IMR-90 (cell line): ENCODE data around the gene MSI2. TPM values are rescaled to one million over a fixed set of nuclear protein-coding genes. Genes with fewer than 3 reads are reported as not detected.

ENCODE experiments used
- ATAC-seq: fragments of 200-7000 bp; cut with Tn5 transposase; 2 replicates; pipeline ENCODE4 v1.9.1; 2020; ENCODE audit warnings: low read depth, mild to moderate bottlenecking, moderate library complexity
- BruUV-seq: library from RNA; stranded (reverse); fragments of 400-500 nt; replicated peaks from 2 replicates; lab custom pipeline; 2021; lab: Mats Ljungman, UMichigan
- CTCF ChIA-PET: fragments of 300-600 bp; formaldehyde crosslinking; extraction: SDS; loops from one replicate; lab custom pipeline; 2021; ENCODE audit warnings: antibody characterized with exemption; lab: Yijun Ruan, JAX
- POLR2A ChIA-PET: fragments of 300-600 bp; sonication (Branson Sonifier 250); formaldehyde crosslinking; loops from one replicate; lab custom pipeline; 2022; ENCODE audit warnings: antibody characterized with exemption; ENCODE audit not compliant: unreplicated experiment; lab: Charles Lee
- DNase-seq: peaks from one replicate; pipeline ENCODE4 v3.0.0; 2013
- H2AFZ ChIP-seq: replicated peaks from 2 replicates; pipeline ENCODE3; 2013; ENCODE audit warnings: low read length, mild to moderate bottlenecking; ENCODE audit not compliant: poor library complexity
- H2AK5ac ChIP-seq: 2 replicates; pipeline ENCODE4 v1.6.1; 2013; ENCODE audit warnings: low read depth, low read length, inconsistent platforms
- H2AK9ac ChIP-seq: replicated peaks from 2 replicates; pipeline ENCODE3; 2013; ENCODE audit warnings: mild to moderate bottlenecking, low read depth, low read length, moderate library complexity; ENCODE audit not compliant: poor library complexity
- H2BK120ac ChIP-seq: 2 replicates; pipeline ENCODE4 v1.6.1; 2013; ENCODE audit warnings: low read depth, low read length, inconsistent platforms
- H2BK15ac ChIP-seq: 3 replicates; pipeline ENCODE4 v1.6.1; 2013; ENCODE audit warnings: low read depth, low read length, inconsistent platforms
- H2BK20ac ChIP-seq: 2 replicates; pipeline ENCODE4 v1.6.1; 2013; ENCODE audit warnings: low read depth, mild to moderate bottlenecking, inconsistent platforms, low read length, moderate library complexity
- H2BK5ac ChIP-seq: 2 replicates; pipeline ENCODE4 v1.6.1; 2013; ENCODE audit warnings: mild to moderate bottlenecking, low read depth, low read length, inconsistent platforms; ENCODE audit not compliant: poor library complexity, severe bottlenecking
- H3K14ac ChIP-seq: replicated peaks from 2 replicates; pipeline ENCODE4 v1.6.1; 2013; ENCODE audit warnings: low read depth, low read length, inconsistent platforms
- H3K18ac ChIP-seq: 2 replicates; pipeline ENCODE4 v1.6.1; 2013; ENCODE audit warnings: low read depth, low read length, control low read depth
- H3K23ac ChIP-seq: 2 replicates; pipeline ENCODE4 v1.6.1; 2013; ENCODE audit warnings: low read depth, low read length, inconsistent platforms
- H3K27ac ChIP-seq: 2 replicates; pipeline ENCODE4 v1.5.1; 2013; ENCODE audit warnings: mild to moderate bottlenecking, control low read depth, low read length; ENCODE audit not compliant: insufficient read depth
- H3K27me3 ChIP-seq: 2 replicates; pipeline ENCODE4 v1.6.1; 2013; ENCODE audit warnings: low read length; ENCODE audit not compliant: control insufficient read depth, insufficient read depth
- H3K36me3 ChIP-seq: 2 replicates; pipeline ENCODE4 v1.6.1; 2013; ENCODE audit warnings: low read length, mixed read lengths; ENCODE audit not compliant: control insufficient read depth, insufficient read depth
- H3K4ac ChIP-seq: 2 replicates; pipeline ENCODE4 v1.6.1; 2013; ENCODE audit warnings: low read depth, low read length, inconsistent platforms
- H3K4me1 ChIP-seq: 2 replicates; pipeline ENCODE4 v1.6.1; 2013; ENCODE audit warnings: low read length, mixed read lengths; ENCODE audit not compliant: control insufficient read depth, insufficient read depth
- H3K4me2 ChIP-seq: 2 replicates; pipeline ENCODE4 v1.6.1; 2013; ENCODE audit warnings: low read depth, mild to moderate bottlenecking, control low read depth, low read length, moderate library complexity
- H3K4me3 ChIP-seq: 2 replicates; pipeline ENCODE4 v1.5.1; 2013; ENCODE audit warnings: low read depth, mild to moderate bottlenecking, control low read depth, low read length, moderate library complexity; ENCODE audit not compliant: insufficient read depth
- H3K56ac ChIP-seq: 2 replicates; pipeline ENCODE4 v1.6.1; 2013; ENCODE audit warnings: low read length, inconsistent platforms; ENCODE audit not compliant: insufficient read depth; ENCODE audit errors: extremely low read depth
- H3K79me1 ChIP-seq, 2 experiments: 2 replicates each; pipeline ENCODE4 v1.6.1; 2013; ENCODE audit warnings: low read length in 2 of 2, inconsistent platforms in 1 of 2, low read depth in 1 of 2
- H3K9ac ChIP-seq: 2 replicates; pipeline ENCODE4 v1.6.1; 2013; ENCODE audit warnings: low read depth, low read length, control low read depth
- H3K9me1 ChIP-seq: 2 replicates; pipeline ENCODE4 v1.6.1; 2013; ENCODE audit warnings: low read length, inconsistent platforms; ENCODE audit not compliant: insufficient read depth
- H3K9me3 ChIP-seq: 2 replicates; pipeline ENCODE4 v1.6.1; 2013; ENCODE audit warnings: low read length; ENCODE audit not compliant: control insufficient read depth, insufficient read depth
- H4K20me1 ChIP-seq: 2 replicates; pipeline ENCODE4 v1.6.1; 2013; ENCODE audit warnings: low read length, inconsistent platforms; ENCODE audit not compliant: insufficient read depth
- H4K5ac ChIP-seq: 2 replicates; pipeline ENCODE4 v1.6.1; 2013; ENCODE audit warnings: mild to moderate bottlenecking, low read depth, low read length, control low read depth
- H4K8ac ChIP-seq, 2 experiments: 2 replicates each; pipeline ENCODE4 v1.6.1; 2013; ENCODE audit warnings: low read depth in 2 of 2, low read length in 2 of 2, control low read depth in 1 of 2, inconsistent platforms in 1 of 2
- H4K91ac ChIP-seq: 2 replicates; pipeline ENCODE4 v1.6.1; 2013; ENCODE audit warnings: low read depth, low read length, inconsistent platforms; ENCODE audit not compliant: insufficient read depth
- BHLHE40 ChIP-seq: fragments of 150-350 bp; IDR thresholded peaks from 2 replicates; pipeline ENCODE4 v1.6.1; 2016; ENCODE audit warnings: mild to moderate bottlenecking, low read depth, low read length
- CEBPB ChIP-seq: IDR thresholded peaks from 2 replicates; pipeline ENCODE4 v1.6.1; 2012; ENCODE audit warnings: low read depth, low read length, improper control_type of control experiment
- MXI1 ChIP-seq: IDR thresholded peaks from 2 replicates; pipeline ENCODE4 v1.6.1; 2012; ENCODE audit warnings: low read depth, mild to moderate bottlenecking, low read length, moderate library complexity, borderline replicate concordance
- NFE2L2 ChIP-seq: fragments of 150-350 bp; IDR thresholded peaks from 2 replicates; pipeline ENCODE4 v1.6.1; 2016; ENCODE audit warnings: low read depth, mild to moderate bottlenecking, low read length
- POLR2A ChIP-seq: IDR thresholded peaks from 2 replicates; pipeline ENCODE4 v1.6.1; 2012; ENCODE audit warnings: mild to moderate bottlenecking, low read depth, low read length
- RAD21 ChIP-seq: IDR thresholded peaks from 2 replicates; pipeline ENCODE4 v1.6.1; 2012; ENCODE audit warnings: low read length, improper control_type of control experiment
- RFX5 ChIP-seq: IDR thresholded peaks from 2 replicates; pipeline ENCODE4 v1.8.0; 2012; ENCODE audit warnings: low read depth, mild to moderate bottlenecking, low read length, moderate library complexity
- SMC3 ChIP-seq: fragments of 150-350 bp; IDR thresholded peaks from 2 replicates; pipeline ENCODE4 v1.6.1; 2016; ENCODE audit warnings: low read depth, mild to moderate bottlenecking, antibody characterized with exemption, low read length, moderate library complexity
- WGBS, 2 experiments: methylation state at CpG; one replicate each; pipeline versions ENCODE4 v1.1.5 to v1.1.7; 2013; ENCODE audit warnings: missing lambda C conversion rate in 2 of 2; ENCODE audit not compliant: insufficient read length in 1 of 2; ENCODE audit errors: extremely low coverage in 2 of 2; 5-methylcytosine and 5-hydroxymethylcytosine counted together
- dilution Hi-C: fragments of 300-500 bp; cut with HindIII; formaldehyde crosslinking; loops from one replicate; pipeline ENCODE4 v1.14.3; 2018; ENCODE audit warnings: low sequenced_read_pairs; ENCODE audit not compliant: unreplicated experiment
- in situ Hi-C: fragments of 300-500 bp; cut with MboI; formaldehyde crosslinking; loops from 3 replicates; pipeline ENCODE4 v1.14.3; 2019; ENCODE audit warnings: low sequenced_read_pairs, inconsistent platforms, mixed read lengths
- intact Hi-C: fragments of 100-400 bp; cut with micrococcal nuclease; formaldehyde crosslinking; loops from 2 replicates; pipeline ENCODE4 v1.10.0; 2022
- polyA plus RNA-seq, 3 experiments: library from polyadenylated mRNA; depleted of rRNA; stranded (reverse); fragments of >200 nt; gene quantifications; 2 replicates each; pipeline ENCODE4 v1.2.3, GENCODE V29; 2012; ENCODE audit warnings: low replicate concordance in 1 of 3
- total RNA-seq: library from RNA; depleted of rRNA; stranded (reverse); fragments of >200 nt; gene quantifications from 2 replicates; pipeline ENCODE4 v1.2.3, GENCODE V29; 2012
- TF ChIP-seq, protein P1 (sequence below): fragments of 150-350 bp; IDR thresholded peaks from 2 replicates; pipeline ENCODE4 v1.6.1; 2017; ENCODE audit warnings: mild to moderate bottlenecking, antibody characterized with exemption, low read length, low read depth
- TF ChIP-seq, protein P2 (sequence below): conservative IDR thresholded peaks from 2 replicates; pipeline ENCODE4 v1.5.1; 2012; ENCODE audit warnings: mild to moderate bottlenecking, low read depth, low read length, improper control_type of control experiment
- TF ChIP-seq, protein P3 (sequence below): fragments of 150-350 bp; IDR thresholded peaks from 2 replicates; pipeline ENCODE4 v1.6.1; 2016; ENCODE audit warnings: low read depth, mild to moderate bottlenecking, low read length, moderate library complexity, borderline replicate concordance

Gene MSI2
- total and polyA plus RNA-seq, 2 of the 4 experiments (the other 2 are of a cell fraction): 13.0 to 16.0 TPM

DNA sequence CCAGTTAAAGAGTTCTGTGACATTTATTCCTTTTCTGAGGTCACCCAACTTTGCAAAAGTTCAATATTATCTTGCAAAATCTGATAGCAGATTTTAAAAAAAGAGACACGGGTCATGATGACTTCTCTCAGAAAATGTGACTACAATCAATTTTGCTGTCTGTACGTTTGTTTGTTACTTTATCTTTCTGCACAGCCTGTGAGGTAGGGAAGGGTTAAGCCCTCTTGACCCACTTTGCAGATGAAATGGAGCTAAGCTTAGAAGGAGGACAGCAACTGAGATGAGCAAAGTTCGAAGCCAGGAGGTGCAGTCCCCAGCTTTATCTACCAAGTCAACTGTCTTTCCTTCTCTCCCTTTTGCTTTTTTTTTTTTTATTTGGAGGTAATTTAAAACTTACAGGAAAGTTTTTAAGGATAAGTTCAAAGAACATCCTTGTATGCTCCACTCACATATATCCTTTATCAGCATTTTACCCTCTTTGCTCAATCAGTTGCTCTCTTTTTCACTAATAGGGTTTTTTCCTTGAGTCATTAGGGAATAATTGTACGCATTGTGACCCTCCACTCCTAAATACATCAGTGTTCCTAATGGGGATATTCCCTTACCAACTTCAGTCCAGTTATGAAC, 86.8 kb downstream of the MSI2 start:
- Histone ChIP-seq H2BK120ac (no peak overlapping the region), H3K36me3 (peaks cover 4% of the 10 kb centered on the region), H4K8ac (no peak overlapping the region), H3K27ac (no peak overlapping the region), H3K18ac (no peak overlapping the region), H3K4ac (no peak overlapping the region), H2BK20ac (no peak overlapping the region), H4K20me1 (no peaks in the 10 kb centered on the region), H2AK5ac (no peak overlapping the region), H3K23ac (no peak overlapping the region), H3K9ac (no peak overlapping the region), H3K9me1 (no peaks in the 10 kb centered on the region), H3K4me3 (no peak overlapping the region), H3K56ac (no peak overlapping the region), H3K27me3 (no peaks in the 10 kb centered on the region), H3K4me1 (no peaks in the 10 kb centered on the region), H2BK15ac (no peak overlapping the region), H2BK5ac (no peak overlapping the region), H2AFZ (no peak overlapping the region), H3K79me1 (peaks cover 0 to 5% of the 10 kb centered on the region in 2 experiments; a peak in 1 of 4 replicates), H2AK9ac (no peak overlapping the region), H3K4me2 (no peak overlapping the region), H3K14ac (no peak overlapping the region), H3K9me3 (no peaks in the 10 kb centered on the region), H4K91ac (no peak overlapping the region), H4K5ac (no peak overlapping the region)
- ATAC-seq (no peak), DNase-seq (no peak)
- no CpG with 5 or more reads among the region's 4 CpGs for WGBS, 2 experiments
- TF ChIP-seq NFE2L2 (no peak), RAD21 (no peak), MXI1 (no peak), BHLHE40 (no peak), RFX5 (no peak), CEBPB (no peak), SMC3 (no peak), POLR2A (no peak)
- TF ChIP-seq, protein P1, sequence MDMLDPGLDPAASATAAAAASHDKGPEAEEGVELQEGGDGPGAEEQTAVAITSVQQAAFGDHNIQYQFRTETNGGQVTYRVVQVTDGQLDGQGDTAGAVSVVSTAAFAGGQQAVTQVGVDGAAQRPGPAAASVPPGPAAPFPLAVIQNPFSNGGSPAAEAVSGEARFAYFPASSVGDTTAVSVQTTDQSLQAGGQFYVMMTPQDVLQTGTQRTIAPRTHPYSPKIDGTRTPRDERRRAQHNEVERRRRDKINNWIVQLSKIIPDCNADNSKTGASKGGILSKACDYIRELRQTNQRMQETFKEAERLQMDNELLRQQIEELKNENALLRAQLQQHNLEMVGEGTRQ: no peak
- TF ChIP-seq, protein P2, sequence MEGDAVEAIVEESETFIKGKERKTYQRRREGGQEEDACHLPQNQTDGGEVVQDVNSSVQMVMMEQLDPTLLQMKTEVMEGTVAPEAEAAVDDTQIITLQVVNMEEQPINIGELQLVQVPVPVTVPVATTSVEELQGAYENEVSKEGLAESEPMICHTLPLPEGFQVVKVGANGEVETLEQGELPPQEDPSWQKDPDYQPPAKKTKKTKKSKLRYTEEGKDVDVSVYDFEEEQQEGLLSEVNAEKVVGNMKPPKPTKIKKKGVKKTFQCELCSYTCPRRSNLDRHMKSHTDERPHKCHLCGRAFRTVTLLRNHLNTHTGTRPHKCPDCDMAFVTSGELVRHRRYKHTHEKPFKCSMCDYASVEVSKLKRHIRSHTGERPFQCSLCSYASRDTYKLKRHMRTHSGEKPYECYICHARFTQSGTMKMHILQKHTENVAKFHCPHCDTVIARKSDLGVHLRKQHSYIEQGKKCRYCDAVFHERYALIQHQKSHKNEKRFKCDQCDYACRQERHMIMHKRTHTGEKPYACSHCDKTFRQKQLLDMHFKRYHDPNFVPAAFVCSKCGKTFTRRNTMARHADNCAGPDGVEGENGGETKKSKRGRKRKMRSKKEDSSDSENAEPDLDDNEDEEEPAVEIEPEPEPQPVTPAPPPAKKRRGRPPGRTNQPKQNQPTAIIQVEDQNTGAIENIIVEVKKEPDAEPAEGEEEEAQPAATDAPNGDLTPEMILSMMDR: no peak
- TF ChIP-seq, protein P3, sequence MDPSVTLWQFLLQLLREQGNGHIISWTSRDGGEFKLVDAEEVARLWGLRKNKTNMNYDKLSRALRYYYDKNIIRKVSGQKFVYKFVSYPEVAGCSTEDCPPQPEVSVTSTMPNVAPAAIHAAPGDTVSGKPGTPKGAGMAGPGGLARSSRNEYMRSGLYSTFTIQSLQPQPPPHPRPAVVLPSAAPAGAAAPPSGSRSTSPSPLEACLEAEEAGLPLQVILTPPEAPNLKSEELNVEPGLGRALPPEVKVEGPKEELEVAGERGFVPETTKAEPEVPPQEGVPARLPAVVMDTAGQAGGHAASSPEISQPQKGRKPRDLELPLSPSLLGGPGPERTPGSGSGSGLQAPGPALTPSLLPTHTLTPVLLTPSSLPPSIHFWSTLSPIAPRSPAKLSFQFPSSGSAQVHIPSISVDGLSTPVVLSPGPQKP: no peak
- intact Hi-C loops: no loop called here
- ChIA-PET CTCF (no interaction called here), POLR2A (no interaction called here)
- in situ Hi-C loops: no loop called here
- dilution Hi-C loops: no loop called here
- BruUV-seq: no TSS peak
